ENCODE data around the gene CASK.

GRCh38 chrX:41970419-41970818, 47.1 kb upstream of the CASK start:
- TF ChIP-seq POLR2AphosphoS5 (IDR thresholded peaks at IDR 0.05; ENCODE audit: borderline replicate concordance, low read depth, low read length) (no peak), EZH2 (IDR thresholded peaks at IDR 0.05) (no peak)
